Measurements from ENCODE around the gene FOXRED2.

Gene FOXRED2

DNA sequence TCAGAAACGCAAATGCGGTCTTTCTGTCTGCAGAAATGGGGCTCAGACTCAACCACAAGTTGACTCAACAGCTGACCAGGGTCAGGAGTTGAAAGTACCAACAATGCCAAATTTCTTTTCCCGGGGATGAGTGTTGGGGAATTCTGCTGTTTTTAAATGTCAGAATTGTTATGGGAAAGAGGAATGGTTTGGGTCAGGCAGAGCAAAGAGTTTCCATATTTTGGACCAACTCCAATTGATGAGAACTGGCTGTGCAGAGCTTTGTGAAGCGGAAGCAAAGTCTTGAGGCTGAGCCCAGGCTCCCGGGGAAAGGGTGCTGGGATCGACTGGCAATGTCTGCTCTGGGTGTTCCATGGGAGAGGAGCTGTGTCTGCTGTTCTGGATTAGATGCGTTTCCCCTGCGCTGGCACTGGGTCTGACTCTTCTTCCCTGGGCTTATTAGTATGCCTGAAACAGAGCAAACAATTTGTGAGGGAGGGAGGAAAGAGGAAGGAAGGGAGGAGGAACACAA lies 61.6 kb downstream of the FOXRED2 start:
- peak in 1 of 2 experiments; percentile 58 for DNase-seq

DNA sequence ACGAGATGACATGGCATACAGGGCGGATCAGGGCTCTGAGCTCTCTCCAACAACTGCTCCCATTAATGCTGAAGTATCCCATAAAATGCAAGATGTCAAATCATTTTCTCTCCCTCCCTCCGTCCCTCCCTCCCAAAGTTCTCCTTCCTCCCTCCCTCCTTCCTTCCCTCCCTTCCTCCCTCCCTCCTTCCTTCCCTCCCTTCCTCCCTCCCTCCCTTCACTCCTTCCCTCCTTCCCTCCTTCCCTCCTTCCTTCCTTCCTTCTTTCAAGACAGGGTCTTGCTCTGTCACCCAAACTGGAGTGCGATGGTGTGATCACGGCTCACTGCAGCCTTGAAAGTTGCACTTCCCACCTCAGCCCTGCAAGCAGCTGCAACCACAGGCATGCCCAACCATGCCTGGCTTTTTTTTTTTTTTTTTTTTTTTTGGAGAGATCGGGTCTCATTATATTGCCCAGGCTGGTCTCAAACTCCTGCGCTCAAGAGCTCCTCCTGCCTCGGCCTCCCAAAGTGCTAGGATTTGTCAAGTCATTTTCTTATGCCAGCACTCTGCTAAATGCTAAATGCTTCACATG lies 63.6 kb downstream of the FOXRED2 start:
- no peak for DNase-seq

GRCh38 chr22:36442506-36443197 lies 64.2 kb downstream of the FOXRED2 start:
- no peak for DNase-seq

DNA sequence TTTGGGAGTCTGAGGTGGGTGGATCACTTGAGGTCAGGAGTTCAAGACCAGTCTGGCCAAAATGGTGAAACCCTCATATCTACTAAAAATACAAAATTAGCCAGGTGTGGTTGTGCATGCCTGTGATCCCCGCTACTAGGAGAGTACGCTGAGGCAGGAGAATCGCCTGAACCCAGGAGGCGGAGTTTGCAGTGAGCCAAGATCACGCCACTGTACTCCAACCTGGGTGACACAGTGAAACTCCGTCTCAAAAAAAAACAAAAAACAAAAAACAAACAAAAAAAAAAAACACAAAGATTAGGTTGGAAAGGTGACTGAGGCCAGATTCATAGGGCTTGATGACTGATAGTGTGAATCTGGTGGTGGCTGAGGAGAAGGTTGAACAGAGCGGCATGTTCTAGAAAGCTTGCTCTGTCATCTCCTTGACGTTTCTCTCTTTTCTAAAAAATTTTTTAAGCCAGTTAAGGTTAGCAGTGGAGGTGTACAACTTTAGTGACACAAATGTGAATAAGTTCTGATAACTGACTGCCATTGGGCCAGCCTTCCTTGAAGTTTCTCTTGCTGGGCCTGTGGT lies 66.3 kb downstream of the FOXRED2 start:
- no peak for DNase-seq

GRCh38 chr22:36439481-36440271 lies 67.2 kb downstream of the FOXRED2 start:
- no peak for DNase-seq

All from NCI-H446 (cell line).